ENCODE data around the gene TAF4B. TPM values are rescaled to one million over a fixed set of nuclear protein-coding genes. Genes with fewer than 3 reads are reported as not detected.
"Not testable (repeated sequence)": the region's sequence is repeated elsewhere in the genome, so short reads cannot be mapped to it uniquely, and the experiment has no call there.

The TAF4B gene
- total and polyA plus RNA-seq, 10 donors: 6.4 to 23.8 (median 10.1) TPM

GRCh38 chr18:26227051-26227670 is 916 bp downstream of the TAF4B start:
- H3K27ac ChIP-seq: peak overlapping the region; percentile 80 to 94 (median 85)
- H3K36me3 ChIP-seq: no peaks in the 10 kb centered on the region
- TF ChIP-seq POLR2AphosphoS5 (IDR thresholded peaks at IDR 0.05): no peak
- no peak for TF ChIP-seq POLR2A (IDR thresholded peaks at IDR 0.05)
- no peak for TF ChIP-seq CTCF (IDR thresholded peaks at IDR 0.05 in 8 of 11, conservative IDR thresholded peaks at IDR 0.05 in 3 of 11)
- no peak for DNase-seq
- 14 to 19% (median 15%) methylated on average over 23 to 28 of the region's 28 CpGs for WGBS, 5 donors
- H3K9me3 ChIP-seq: no peaks in the 10 kb centered on the region
- no peaks in the 10 kb centered on the region for H3K27me3 ChIP-seq (replicated peaks in 1 of 7)
- H3K4me3 ChIP-seq: peak overlapping the region; percentile 73 to 98 (median 92)
- intact Hi-C loops (cut with DNase I; ENCODE audit: low total_unique reads): no loop called here
- H3K4me1 ChIP-seq: peaks cover 10 to 38% (median 32%) of the 10 kb centered on the region in 6 donors

- H3K27ac ChIP-seq: no peak overlapping the region
- H3K4me3 ChIP-seq: peak overlapping the region in 1 of 8 donors; percentile 95
- peaks cover 10 to 38% (median 32%) of the 10 kb centered on the region in 6 donors for H3K4me1 ChIP-seq
- no peaks in the 10 kb centered on the region for H3K27me3 ChIP-seq (replicated peaks in 1 of 7)
- WGBS, 5 donors: 77 to 90% (median 87%) methylated on average over 6 of the region's 6 CpGs
- TF ChIP-seq CTCF (IDR thresholded peaks at IDR 0.05 in 8 of 11, conservative IDR thresholded peaks at IDR 0.05 in 3 of 11) (no peak), POLR2A (IDR thresholded peaks at IDR 0.05) (no peak), POLR2AphosphoS5 (IDR thresholded peaks at IDR 0.05) (no peak)
- no peaks in the 10 kb centered on the region for H3K9me3 ChIP-seq
- no peak for DNase-seq
- no peaks in the 10 kb centered on the region for H3K36me3 ChIP-seq
- intact Hi-C loops (cut with DNase I; ENCODE audit: low total_unique reads): no loop called here
Measured at GRCh38 chr18:26228562-26229260, 2.5 kb downstream of the TAF4B start.

GRCh38 chr18:26230497-26230896 is 4.3 kb downstream of the TAF4B start:
- Histone ChIP-seq H3K27ac (no peak overlapping the region), H3K36me3 (no peaks in the 10 kb centered on the region), H3K27me3 (replicated peaks in 1 of 7) (no peaks in the 10 kb centered on the region), H3K4me3 (no peak overlapping the region), H3K9me3 (no peaks in the 10 kb centered on the region), H3K4me1 (peaks cover 10 to 34% (median 32%) of the 10 kb centered on the region in 6 donors)
- DNase-seq: no peak
- 89 to 96% (median 95%) methylated on average over 8 of the region's 8 CpGs for WGBS, 5 donors
- TF ChIP-seq POLR2A (IDR thresholded peaks at IDR 0.05): no peak
- TF ChIP-seq CTCF (IDR thresholded peaks at IDR 0.05 in 8 of 11, conservative IDR thresholded peaks at IDR 0.05 in 3 of 11): no peak
- TF ChIP-seq POLR2AphosphoS5 (IDR thresholded peaks at IDR 0.05): no peak
- intact Hi-C loops (cut with DNase I; ENCODE audit: low total_unique reads): no loop called here

- Histone ChIP-seq H3K4me3 (no peak overlapping the region), H3K27me3 (replicated peaks in 1 of 7) (no peaks in the 10 kb centered on the region), H3K36me3 (no peaks in the 10 kb centered on the region), H3K9me3 (peaks cover 0 to under 1% (median 0%) of the 10 kb centered on the region in 8 donors), H3K4me1 (peaks cover under 1 to 13% (median 10%) of the 10 kb centered on the region in 6 donors), H3K27ac (no peak overlapping the region)
- no peak for DNase-seq
- 71 to 88% (median 86%) methylated on average over 5 of the region's 5 CpGs for WGBS, 5 donors
- TF ChIP-seq POLR2AphosphoS5 (IDR thresholded peaks at IDR 0.05) (no peak), POLR2A (IDR thresholded peaks at IDR 0.05) (no peak), CTCF (IDR thresholded peaks at IDR 0.05 in 8 of 11, conservative IDR thresholded peaks at IDR 0.05 in 3 of 11) (no peak)
- intact Hi-C loops (cut with DNase I; ENCODE audit: low total_unique reads): no loop called here
Measured at GRCh38 chr18:26233208-26233607, 7.0 kb downstream of the TAF4B start.

GRCh38 chr18:26237363-26237762 is 11.1 kb downstream of the TAF4B start:
- H3K36me3 ChIP-seq; DNase-seq; H3K4me1 ChIP-seq; H3K27ac ChIP-seq; intact Hi-C loops (cut with DNase I; ENCODE audit: low total_unique reads); H3K4me3 ChIP-seq; H3K27me3 ChIP-seq (replicated peaks in 1 of 7): not testable (repeated sequence)
- H3K9me3 ChIP-seq: peaks cover 0 to 23% (median 11%) of the 10 kb centered on the region in 8 donors
- WGBS, 5 donors: 85 to 94% (median 91%) methylated on average over 2 of the region's 2 CpGs

- WGBS, 5 donors: 92 to 98% (median 95%) methylated on average over 4 of the region's 4 CpGs
- H3K4me3 ChIP-seq: not testable (repeated sequence)
- peaks cover 0 to 37% (median 25%) of the 10 kb centered on the region in 8 donors for H3K9me3 ChIP-seq
Measured at GRCh38 chr18:26238718-26239117, 12.5 kb downstream of the TAF4B start.

More at GRCh38 chr18:26238718-26239117, 12.5 kb downstream of the TAF4B start:
- H3K27me3 ChIP-seq (replicated peaks in 1 of 7); H3K27ac ChIP-seq; DNase-seq; H3K4me1 ChIP-seq; intact Hi-C loops (cut with DNase I; ENCODE audit: low total_unique reads); H3K36me3 ChIP-seq: not testable (repeated sequence)
